Activated T-cell treated with anti-CD3 and anti-CD28 coated beads for 24 hours (primary cell): Measurements from ENCODE around the gene ADARB1.
"Not testable (repeated sequence)": the region's sequence is repeated elsewhere in the genome, so short reads cannot be mapped to it uniquely, and the experiment has no call there.

Experiments used
- DNase-seq: peaks from one replicate; pipeline ENCODE4 v3.0.0-alpha.2; 2020; ENCODE audit warnings: low read depth

Gene ADARB1

DNA sequence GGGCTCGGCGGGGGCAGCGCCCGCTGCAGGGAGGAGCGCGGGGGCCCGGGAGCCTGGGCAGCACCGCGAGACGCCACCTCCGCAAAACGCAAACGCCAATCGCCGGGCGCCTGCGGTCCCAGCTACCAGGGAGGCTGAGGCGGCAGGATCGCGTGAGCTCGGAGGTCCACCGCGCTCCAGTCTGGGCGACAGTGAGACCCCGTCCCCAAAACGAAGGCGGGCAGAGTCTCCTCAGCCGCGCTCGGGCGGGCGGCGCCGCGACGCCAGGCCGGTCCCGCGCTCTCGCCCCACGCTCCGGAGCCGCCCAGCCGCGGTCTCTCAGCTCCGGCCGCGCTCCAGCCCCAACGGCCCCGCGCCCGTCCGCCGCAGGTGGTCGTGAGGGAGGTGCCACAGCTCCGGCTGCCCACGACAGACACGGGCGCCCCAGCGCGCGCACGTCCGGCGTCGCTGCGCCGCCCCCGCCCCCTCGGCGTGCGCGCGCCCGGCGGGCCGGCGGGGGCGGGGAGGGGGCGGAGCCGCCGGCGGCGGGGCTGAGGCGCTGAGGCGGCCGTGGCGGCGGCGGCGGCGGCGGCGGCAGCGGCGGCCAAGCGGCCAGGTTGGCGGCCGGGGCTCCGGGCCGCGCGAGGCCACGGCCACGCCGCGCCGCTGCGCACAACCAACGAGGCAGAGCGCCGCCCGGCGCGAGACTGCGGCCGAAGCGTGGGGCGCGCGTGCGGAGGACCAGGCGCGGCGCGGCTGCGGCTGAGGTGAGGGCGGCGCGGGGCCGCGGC lies at the start of gene ADARB1:
Gene ADARB1, plus strand, starts transcription at position 533 of the 770 bp plus-strand sequence. CDS start 97,077 bp downstream, outside the sequence.
- peak; percentile 51 for DNase-seq

GRCh38 chr21:45026066-45026745 lies 48.2 kb upstream of the ADARB1 start:
- DNase-seq = no peak

DNA sequence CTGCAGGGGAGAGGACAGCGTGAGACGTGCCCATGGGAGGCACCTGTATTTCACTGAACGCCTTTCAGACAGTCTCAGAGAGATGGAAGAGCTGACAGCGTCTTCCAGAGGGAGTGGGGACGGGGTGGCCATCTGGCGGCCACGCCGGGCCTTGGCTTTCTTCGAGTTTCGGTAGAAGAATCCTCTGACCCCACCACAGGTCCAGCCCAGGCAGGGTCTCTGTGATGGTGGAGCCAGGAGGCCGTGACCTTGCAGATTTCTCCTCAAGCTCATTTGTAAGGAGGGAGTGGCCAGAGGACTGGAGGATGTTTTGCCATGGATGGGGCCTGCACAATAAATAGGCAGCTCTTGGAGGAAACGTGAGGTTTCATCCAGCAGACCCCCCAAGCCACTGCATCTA lies 47.6 kb upstream of the ADARB1 start:
- DNase-seq = no peak

- no peak for DNase-seq
Measured at GRCh38 chr21:45027241-45028196, 46.9 kb upstream of the ADARB1 start.

DNA sequence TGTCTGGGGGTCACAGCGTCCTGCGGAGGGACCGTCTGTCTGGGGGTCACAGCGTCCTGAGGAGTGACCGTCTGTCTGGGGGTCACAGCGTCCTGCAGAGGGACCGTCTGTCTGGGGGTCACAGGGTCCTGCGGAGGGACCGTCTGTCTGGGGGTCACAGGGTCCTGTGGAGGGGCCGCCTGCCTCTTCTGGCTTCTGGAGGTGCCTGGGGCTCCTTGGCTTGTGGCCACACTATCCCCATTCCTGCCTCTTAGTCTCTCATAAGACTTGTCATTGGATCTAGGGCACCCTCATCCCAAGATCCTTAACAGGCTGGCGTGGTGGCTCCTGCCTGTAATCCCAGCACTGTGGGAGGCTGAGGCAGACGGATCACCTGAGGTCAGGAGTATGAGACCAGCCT lies 45.7 kb upstream of the ADARB1 start:
- not testable (repeated sequence) for DNase-seq

DNA sequence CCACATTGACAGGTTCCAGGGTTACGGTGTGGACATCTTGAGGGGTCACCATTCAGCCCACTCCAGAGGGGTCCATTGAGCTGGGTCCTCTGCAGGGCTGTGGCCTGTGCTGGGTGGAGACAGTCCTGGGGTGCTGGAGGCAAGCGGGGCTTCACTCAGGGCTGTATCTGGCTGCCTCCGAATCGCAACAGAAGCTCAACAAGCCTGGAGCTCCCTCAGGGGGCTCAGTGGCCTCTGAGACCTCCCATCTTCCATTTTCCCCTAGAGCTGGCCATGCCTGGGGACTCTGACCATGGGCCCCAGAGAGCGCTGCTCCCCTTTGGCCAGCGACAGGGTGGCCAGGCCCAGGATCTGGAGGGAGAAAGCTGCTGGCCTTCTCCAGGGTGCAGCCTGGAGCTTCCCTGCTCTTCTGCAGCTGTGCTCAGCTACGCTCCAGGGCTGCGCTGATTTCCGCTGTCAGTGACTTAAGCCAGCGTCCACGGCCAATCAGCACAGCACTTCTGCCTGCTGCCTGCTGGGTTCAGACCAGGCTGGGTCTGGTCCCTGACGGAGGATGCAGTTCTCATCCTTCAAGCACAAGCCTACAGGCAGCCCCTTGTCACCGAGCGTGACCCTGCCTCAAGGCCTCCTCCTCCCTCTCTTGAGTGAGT lies 45.0 kb upstream of the ADARB1 start:
- no peak for DNase-seq

DNA sequence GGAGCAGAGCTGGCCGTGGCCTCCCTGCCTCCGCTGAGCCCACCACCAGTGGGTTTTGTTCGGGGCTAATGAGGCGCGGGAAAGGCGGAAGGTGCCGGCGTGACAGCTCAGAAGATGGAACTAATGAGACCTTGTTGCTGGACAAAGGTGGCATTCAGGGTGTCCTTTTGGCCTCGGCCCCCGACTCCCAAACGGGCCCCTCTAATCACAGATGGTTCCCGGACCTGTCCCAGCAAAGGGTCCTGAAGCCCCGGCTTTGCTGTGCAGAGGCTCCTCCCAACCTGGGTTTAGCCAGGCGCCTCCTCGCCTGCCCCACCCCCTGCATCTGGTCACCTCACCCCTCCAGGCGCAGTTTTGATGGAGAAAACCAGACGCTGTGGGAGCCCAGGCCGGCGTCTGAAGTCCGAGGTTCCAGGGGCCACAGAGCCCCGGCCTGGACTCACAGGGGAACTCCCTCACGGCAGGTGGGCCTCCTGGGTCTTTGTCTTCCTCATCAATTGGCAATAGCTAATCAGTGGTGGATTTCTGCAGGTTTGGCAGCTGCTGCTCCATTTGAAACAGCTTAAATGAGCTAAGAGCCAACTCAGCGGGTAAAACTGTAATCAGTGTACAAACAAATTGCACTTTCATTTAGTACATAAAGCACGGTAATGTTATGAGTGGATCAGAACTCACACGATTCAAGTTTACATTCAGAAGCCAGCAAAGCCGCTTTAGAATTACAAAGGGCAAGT lies 44.3 kb upstream of the ADARB1 start:
- no peak for DNase-seq

DNA sequence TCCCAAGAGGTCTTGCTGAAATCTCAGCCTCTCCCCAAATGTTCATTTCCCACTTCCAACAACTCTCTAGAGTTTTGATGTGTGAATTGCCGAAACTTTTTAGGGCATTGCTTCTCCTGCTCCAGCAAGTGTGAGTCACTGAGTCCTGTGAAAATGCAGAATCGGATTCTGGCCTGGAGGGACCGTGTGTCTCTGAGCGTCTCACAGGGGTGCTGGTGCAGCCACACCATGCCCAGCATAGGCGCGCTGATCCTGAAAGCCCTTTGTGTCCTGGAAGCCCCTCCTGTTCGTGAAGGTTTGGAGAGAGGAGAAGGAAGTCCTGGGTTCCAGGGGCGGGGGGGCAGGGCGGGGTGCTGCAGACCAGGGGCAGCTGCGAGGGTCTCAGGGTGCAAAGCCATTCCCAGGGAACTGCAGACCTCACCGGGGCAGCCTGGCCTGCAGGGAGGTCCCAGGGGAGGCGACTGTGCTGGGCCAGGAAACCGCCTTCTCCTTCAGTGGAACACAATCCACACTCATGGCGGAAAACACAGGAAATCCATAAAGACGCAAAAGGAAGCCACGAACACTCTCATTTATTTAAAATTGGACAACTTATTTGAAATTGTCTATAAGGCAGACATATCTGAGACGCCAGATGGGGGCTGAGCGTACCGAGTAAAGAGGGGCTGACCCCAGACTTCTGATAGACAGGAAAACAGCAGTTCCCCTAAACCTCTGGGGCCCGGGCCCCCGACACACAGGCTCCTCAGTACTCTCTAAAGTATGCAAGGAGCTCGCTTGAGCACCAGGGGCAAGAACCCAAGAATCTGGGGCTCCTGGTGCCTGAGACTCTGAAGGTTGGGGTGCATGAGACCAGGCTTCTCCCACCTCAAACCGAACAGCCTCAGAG lies 43.5 kb upstream of the ADARB1 start:
- no peak for DNase-seq

DNA sequence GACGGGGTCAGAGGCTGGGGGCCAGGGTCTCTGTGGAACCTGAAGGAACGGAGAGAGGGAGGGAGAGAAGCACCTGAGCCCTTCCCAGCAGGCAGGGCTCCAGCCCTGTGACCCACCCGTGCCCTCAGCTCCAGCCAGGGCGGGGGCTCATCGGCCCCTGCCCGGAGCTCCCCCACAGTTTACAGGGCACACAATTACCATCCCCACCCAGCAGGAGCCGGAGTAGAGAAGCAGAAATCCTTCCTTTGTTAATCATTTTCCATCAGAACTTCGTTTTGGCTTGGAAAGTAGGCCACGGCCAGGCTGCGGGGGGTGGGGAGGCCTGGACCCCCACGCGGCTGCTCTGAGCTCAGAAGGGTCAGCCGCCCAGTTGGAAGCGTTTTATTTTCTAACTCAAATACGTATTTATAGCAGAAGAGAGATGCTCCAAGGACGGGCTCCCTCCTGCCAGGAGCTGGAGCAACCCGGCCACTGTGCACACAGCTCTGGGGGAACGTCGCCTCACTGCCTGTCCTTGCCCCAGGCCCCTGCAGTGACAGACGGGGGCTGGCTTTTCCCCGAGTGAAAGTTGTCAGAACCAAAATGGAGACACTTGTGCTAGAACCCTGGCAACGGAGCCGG lies 42.7 kb upstream of the ADARB1 start:
- DNase-seq = no peak

- DNase-seq = no peak
Measured at GRCh38 chr21:45032332-45032731, 42.0 kb upstream of the ADARB1 start.

GRCh38 chr21:45032977-45033710 lies 41.2 kb upstream of the ADARB1 start:
- DNase-seq = no peak

- no peak for DNase-seq
Measured at GRCh38 chr21:45033791-45034555, 40.4 kb upstream of the ADARB1 start.

- DNase-seq = no peak
Measured at GRCh38 chr21:45034556-45035476, 39.6 kb upstream of the ADARB1 start.

DNA sequence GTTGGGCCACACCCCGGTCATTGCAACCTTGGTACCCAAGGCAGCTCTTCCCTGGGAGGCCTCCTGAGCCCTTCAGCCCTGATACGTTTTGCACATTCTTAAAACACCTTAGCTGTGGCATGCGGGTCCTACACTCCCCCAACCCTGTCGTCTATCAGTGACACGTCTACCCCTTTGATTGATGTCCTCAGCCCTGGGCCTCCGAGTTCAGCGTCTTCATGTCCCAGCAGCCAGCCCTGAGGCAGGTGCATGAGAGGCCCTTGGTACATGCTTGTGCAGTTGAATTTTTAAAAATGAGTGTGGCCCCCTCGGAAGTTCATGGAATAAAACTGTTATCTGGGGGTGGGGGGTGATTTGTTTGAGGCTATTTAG lies 38.9 kb upstream of the ADARB1 start:
- no peak for DNase-seq

GRCh38 chr21:45036630-45037029 lies 37.8 kb upstream of the ADARB1 start:
- DNase-seq = no peak

GRCh38 chr21:45037986-45038385 lies 36.4 kb upstream of the ADARB1 start:
- DNase-seq = no peak
